ENCODE results near the gene ZBTB16. TPM values are rescaled to one million over a fixed set of nuclear protein-coding genes. Genes with fewer than 3 reads are reported as not detected.

The ZBTB16 gene
- total and polyA plus RNA-seq, 2 experiments from 2014 or later, result 0.29 to 1.4 TPM

DNA sequence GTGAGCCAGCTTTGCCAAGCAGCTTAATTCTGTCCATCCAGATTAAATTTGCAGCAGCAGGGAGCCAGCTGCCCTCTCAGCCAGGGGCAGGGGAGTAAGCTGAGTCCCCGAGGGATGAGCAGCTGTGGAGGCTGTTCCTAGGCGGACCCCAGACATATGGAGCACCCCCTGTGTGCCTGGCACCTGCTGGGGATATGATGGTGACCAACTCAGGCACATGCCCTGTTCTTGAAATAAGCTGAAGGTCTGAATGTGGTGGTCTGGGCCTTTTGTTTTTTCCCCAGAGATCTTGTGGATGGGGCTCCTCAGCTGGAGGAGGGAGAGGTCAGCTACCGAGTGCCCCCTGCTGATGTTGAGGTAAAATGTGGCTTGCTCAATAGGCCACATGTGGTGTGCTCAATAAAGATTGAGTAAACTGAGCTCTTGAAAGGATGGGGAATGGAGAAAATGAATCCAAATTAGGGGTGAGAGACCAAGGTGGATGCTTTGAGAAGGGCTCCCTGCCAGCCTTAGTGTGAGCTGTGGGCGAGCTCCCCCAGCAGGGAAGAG, 133.4 kb downstream of the ZBTB16 start:
- H3K79me2 ChIP-seq (replicated peaks; ENCODE audit: insufficient read depth), result no peaks in the 10 kb centered on the region
- peaks cover 25% of the 10 kb centered on the region for H3K9me3 Mint-ChIP-seq
- H4K20me1 ChIP-seq (replicated peaks; ENCODE audit: insufficient read depth), result no peaks in the 10 kb centered on the region; the same call in 1 of the 2 replicates
- DNase-seq (ENCODE audit: low spot score) (no peak), ATAC-seq (no peak; the same call in 2 of the 3 replicates)
- H3K27ac ChIP-seq (ENCODE audit: low read depth), result no peak overlapping the region
- H3K9me2 ChIP-seq (ENCODE audit: insufficient read depth), result no peaks in the 10 kb centered on the region
- H3K4me2 ChIP-seq, result no peak overlapping the region
- peaks cover 12% of the 10 kb centered on the region for H3K4me1 Mint-ChIP-seq
- no peaks in the 10 kb centered on the region for H3F3A ChIP-seq (replicated peaks; ENCODE audit: low read depth)
- no peaks in the 10 kb centered on the region for H3K4me1 ChIP-seq (ENCODE audit: insufficient read depth)
- H3K36me3 ChIP-seq (ENCODE audit: insufficient read depth), result no peaks in the 10 kb centered on the region
- no peak overlapping the region for H3K4me3 ChIP-seq
- peaks cover 2% of the 10 kb centered on the region for H3K27me3 Mint-ChIP-seq (ENCODE audit: insufficient read depth, low read depth, poor library complexity)
- TF ChIP-seq, protein P1, sequence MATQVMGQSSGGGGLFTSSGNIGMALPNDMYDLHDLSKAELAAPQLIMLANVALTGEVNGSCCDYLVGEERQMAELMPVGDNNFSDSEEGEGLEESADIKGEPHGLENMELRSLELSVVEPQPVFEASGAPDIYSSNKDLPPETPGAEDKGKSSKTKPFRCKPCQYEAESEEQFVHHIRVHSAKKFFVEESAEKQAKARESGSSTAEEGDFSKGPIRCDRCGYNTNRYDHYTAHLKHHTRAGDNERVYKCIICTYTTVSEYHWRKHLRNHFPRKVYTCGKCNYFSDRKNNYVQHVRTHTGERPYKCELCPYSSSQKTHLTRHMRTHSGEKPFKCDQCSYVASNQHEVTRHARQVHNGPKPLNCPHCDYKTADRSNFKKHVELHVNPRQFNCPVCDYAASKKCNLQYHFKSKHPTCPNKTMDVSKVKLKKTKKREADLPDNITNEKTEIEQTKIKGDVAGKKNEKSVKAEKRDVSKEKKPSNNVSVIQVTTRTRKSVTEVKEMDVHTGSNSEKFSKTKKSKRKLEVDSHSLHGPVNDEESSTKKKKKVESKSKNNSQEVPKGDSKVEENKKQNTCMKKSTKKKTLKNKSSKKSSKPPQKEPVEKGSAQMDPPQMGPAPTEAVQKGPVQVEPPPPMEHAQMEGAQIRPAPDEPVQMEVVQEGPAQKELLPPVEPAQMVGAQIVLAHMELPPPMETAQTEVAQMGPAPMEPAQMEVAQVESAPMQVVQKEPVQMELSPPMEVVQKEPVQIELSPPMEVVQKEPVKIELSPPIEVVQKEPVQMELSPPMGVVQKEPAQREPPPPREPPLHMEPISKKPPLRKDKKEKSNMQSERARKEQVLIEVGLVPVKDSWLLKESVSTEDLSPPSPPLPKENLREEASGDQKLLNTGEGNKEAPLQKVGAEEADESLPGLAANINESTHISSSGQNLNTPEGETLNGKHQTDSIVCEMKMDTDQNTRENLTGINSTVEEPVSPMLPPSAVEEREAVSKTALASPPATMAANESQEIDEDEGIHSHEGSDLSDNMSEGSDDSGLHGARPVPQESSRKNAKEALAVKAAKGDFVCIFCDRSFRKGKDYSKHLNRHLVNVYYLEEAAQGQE (IDR thresholded peaks at IDR 0.05; ENCODE audit: unreplicated experiment), result no peak
- peak in 1 of 2 experiments; percentile 28; a peak in 2 of 4 replicates for TF ChIP-seq CTCF (conservative IDR thresholded peaks at IDR 0.05; ENCODE audit: low read depth in 2 of 2)
- no peaks in the 10 kb centered on the region for H3K36me3 Mint-ChIP-seq (ENCODE audit: low read depth)
- no peak overlapping the region for H2AFZ ChIP-seq
- no peak overlapping the region for H3K27ac Mint-ChIP-seq
- no peaks in the 10 kb centered on the region for H3K27me3 ChIP-seq (ENCODE audit: insufficient read depth)
- no peak overlapping the region for H3K4me3 Mint-ChIP-seq

DNA sequence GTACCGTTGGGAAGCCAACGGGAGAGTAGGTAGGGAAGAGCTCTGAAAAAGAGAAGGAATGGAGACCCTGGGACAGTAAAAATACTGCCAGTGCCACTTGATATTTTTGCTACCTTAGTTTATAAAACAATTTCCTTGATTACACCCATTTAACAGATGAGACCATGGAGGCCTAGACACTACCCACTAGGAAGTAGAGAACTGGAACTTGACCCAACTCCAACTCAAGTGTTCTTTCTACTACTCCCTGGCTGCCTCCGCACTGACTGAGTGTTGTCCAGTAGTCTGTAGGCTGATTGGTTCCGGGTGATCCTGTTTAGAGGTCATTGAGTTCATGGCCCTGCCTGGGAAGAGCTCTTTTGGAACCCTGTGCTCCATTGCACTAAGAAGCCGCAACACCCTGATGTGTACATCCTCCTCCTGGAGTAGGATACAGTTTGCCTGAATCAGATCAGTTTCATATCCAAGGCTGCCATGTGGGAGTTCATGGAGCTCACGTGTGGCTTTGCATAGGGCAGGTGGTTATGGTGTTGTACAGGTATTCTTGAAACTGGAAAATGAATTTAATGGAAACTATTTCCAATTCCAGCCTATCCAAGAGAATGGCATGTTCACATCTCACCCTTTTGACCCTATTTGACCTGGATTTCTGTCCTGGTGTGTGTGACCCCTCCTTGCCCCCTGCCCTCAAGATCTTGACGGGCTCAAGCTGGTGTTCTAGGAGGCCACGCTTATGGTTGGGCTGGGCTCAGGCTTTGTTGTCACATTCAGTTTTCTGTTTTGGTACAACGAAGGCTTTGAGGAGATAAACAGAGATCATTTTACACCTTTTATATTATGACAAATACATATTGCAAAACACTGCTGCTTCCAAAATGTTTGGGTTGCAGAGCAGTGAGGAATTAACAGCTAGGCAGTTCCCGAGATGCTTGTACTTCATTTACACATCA, 134.5 kb downstream of the ZBTB16 start:
- no peak for ATAC-seq
- Mint-ChIP-seq H3K27ac (no peak overlapping the region), H3K4me1 (peaks cover 15% of the 10 kb centered on the region)
- no peak for TF ChIP-seq CREB1 (CRISPR knock-in tag; IDR thresholded peaks at IDR 0.05; ENCODE audit: low read depth)
- no peak for TF ChIP-seq STAT1 (IDR thresholded peaks at IDR 0.05; ENCODE audit: unreplicated experiment)
- no peak for TF ChIP-seq ETS1 (IDR thresholded peaks at IDR 0.05)
- no peak for TF ChIP-seq CTCF (conservative IDR thresholded peaks at IDR 0.05; ENCODE audit: low read depth in 2 of 2)
- no peak for TF ChIP-seq NANOG (IDR thresholded peaks at IDR 0.05; ENCODE audit: borderline replicate concordance)
- no peak for TF ChIP-seq EZH2 (IDR thresholded peaks at IDR 0.05; ENCODE audit: low read depth, unreplicated experiment)

More for the DNA sequence above, 134.5 kb downstream of the ZBTB16 start:
- Mint-ChIP-seq H3K27me3 (ENCODE audit: insufficient read depth, low read depth, poor library complexity) (peaks cover 2% of the 10 kb centered on the region), H3K4me3 (no peak overlapping the region), H3K36me3 (ENCODE audit: low read depth) (no peaks in the 10 kb centered on the region), H3K9me3 (peaks cover 22% of the 10 kb centered on the region)
- DNase-seq (ENCODE audit: low spot score), result no peak
- Histone ChIP-seq H4K20me1 (replicated peaks; ENCODE audit: insufficient read depth) (no peaks in the 10 kb centered on the region; the same call in 1 of the 2 replicates), H2AFZ (no peak overlapping the region), H3K4me3 (no peak overlapping the region), H3F3A (replicated peaks; ENCODE audit: low read depth) (no peaks in the 10 kb centered on the region), H3K27ac (ENCODE audit: low read depth) (no peak overlapping the region), H3K27me3 (ENCODE audit: insufficient read depth) (no peaks in the 10 kb centered on the region), H3K4me2 (no peak overlapping the region), H3K79me2 (replicated peaks; ENCODE audit: insufficient read depth) (no peaks in the 10 kb centered on the region), H3K4me1 (ENCODE audit: insufficient read depth) (no peaks in the 10 kb centered on the region), H3K9me2 (ENCODE audit: insufficient read depth) (no peaks in the 10 kb centered on the region), H3K36me3 (ENCODE audit: insufficient read depth) (no peaks in the 10 kb centered on the region)

All from GM23338 (cell line).